ENCODE data around the gene CXADR.

The CXADR gene

GRCh38 chr21:17590430-17590829, 77.6 kb downstream of the CXADR start:
- Histone ChIP-seq H3K36me3 (ENCODE audit: control insufficient read depth, insufficient read depth, low read length) (no peaks in the 10 kb centered on the region; the same call in 1 of the 2 replicates), H3K4me3 (replicated peaks; ENCODE audit: low read depth, low read length) (no peak overlapping the region), H3K27me3 (replicated peaks; ENCODE audit: control insufficient read depth, insufficient read depth, low read length) (no peaks in the 10 kb centered on the region)
- TF ChIP-seq, protein P1, sequence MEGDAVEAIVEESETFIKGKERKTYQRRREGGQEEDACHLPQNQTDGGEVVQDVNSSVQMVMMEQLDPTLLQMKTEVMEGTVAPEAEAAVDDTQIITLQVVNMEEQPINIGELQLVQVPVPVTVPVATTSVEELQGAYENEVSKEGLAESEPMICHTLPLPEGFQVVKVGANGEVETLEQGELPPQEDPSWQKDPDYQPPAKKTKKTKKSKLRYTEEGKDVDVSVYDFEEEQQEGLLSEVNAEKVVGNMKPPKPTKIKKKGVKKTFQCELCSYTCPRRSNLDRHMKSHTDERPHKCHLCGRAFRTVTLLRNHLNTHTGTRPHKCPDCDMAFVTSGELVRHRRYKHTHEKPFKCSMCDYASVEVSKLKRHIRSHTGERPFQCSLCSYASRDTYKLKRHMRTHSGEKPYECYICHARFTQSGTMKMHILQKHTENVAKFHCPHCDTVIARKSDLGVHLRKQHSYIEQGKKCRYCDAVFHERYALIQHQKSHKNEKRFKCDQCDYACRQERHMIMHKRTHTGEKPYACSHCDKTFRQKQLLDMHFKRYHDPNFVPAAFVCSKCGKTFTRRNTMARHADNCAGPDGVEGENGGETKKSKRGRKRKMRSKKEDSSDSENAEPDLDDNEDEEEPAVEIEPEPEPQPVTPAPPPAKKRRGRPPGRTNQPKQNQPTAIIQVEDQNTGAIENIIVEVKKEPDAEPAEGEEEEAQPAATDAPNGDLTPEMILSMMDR (IDR thresholded peaks at IDR 0.05; ENCODE audit: insufficient read depth, low read length, poor library complexity, severe bottlenecking) = no peak
- DNase-seq (ENCODE audit: extremely low read depth, insufficient read length) = no peak

GRCh38 chr21:17597680-17598079, 84.8 kb downstream of the CXADR start:
- Histone ChIP-seq H3K36me3 (ENCODE audit: control insufficient read depth, insufficient read depth, low read length) (no peaks in the 10 kb centered on the region; the same call in 1 of the 2 replicates), H3K4me3 (replicated peaks; ENCODE audit: low read depth, low read length) (no peak overlapping the region), H3K27me3 (replicated peaks; ENCODE audit: control insufficient read depth, insufficient read depth, low read length) (no peaks in the 10 kb centered on the region)
- no peak for DNase-seq (ENCODE audit: extremely low read depth, insufficient read length)
- TF ChIP-seq, protein P1 (IDR thresholded peaks at IDR 0.05; ENCODE audit: insufficient read depth, low read length, poor library complexity, severe bottlenecking) = no peak

GRCh38 chr21:17598437-17598836, 85.6 kb downstream of the CXADR start:
- Histone ChIP-seq H3K4me3 (replicated peaks; ENCODE audit: low read depth, low read length) (peak overlapping the region; percentile 44), H3K36me3 (ENCODE audit: control insufficient read depth, insufficient read depth, low read length) (no peaks in the 10 kb centered on the region; the same call in 1 of the 2 replicates), H3K27me3 (replicated peaks; ENCODE audit: control insufficient read depth, insufficient read depth, low read length) (no peaks in the 10 kb centered on the region)
- peak; percentile 17 for DNase-seq (ENCODE audit: extremely low read depth, insufficient read length)
- TF ChIP-seq, protein P1 (IDR thresholded peaks at IDR 0.05; ENCODE audit: insufficient read depth, low read length, poor library complexity, severe bottlenecking) = no peak

DNA sequence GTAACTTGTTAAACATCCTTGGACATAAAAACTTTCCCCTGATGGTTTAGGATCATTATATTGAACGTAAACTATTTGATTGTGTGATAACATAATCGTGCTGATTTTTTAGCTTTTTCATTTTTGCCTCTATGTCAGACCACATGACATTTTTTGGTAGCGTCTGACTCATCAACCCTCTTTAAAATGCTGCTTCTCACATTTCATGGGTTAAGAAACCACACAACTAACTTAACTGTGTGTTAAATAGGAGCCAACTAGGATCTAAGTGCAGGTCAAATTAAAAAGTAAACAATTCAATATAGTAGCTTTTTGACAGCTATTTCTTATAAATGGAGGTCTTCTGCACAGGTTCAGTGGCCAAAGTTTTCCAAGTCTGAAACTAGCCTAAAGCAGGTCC, 90.0 kb downstream of the CXADR start:
- DNase-seq (ENCODE audit: extremely low read depth, insufficient read length) = no peak
- H3K4me3 ChIP-seq (replicated peaks; ENCODE audit: low read depth, low read length) = no peak overlapping the region
- TF ChIP-seq, protein P1 (IDR thresholded peaks at IDR 0.05; ENCODE audit: insufficient read depth, low read length, poor library complexity, severe bottlenecking) = no peak
- H3K27me3 ChIP-seq (replicated peaks; ENCODE audit: control insufficient read depth, insufficient read depth, low read length) = no peaks in the 10 kb centered on the region
- H3K36me3 ChIP-seq (ENCODE audit: control insufficient read depth, insufficient read depth, low read length) = no peaks in the 10 kb centered on the region; the same call in 1 of the 2 replicates

DNA sequence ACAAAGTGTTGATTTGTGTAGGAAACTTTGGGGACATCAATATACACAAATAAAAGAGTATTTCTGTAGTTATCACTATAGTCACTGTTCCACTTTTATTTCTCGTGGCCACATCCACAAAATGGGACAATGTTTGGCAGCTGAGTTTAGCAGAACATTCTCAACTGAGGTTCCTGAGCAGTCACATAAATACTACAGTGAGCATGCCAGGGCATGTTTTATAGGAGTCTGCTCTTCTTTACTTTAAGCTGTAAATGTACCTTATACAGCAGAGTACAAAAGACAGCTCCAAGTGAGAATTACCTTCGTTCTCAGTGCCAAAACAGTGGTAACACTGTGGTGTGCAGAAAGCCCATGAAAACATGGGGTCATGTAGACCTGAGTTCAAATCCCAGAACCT, 94.8 kb downstream of the CXADR start:
- DNase-seq (ENCODE audit: extremely low read depth, insufficient read length) = no peak
- no peaks in the 10 kb centered on the region for H3K27me3 ChIP-seq (replicated peaks; ENCODE audit: control insufficient read depth, insufficient read depth, low read length)
- peaks cover 1% of the 10 kb centered on the region; the same call in 1 of the 2 replicates for H3K36me3 ChIP-seq (ENCODE audit: control insufficient read depth, insufficient read depth, low read length)
- TF ChIP-seq, protein P1 (IDR thresholded peaks at IDR 0.05; ENCODE audit: insufficient read depth, low read length, poor library complexity, severe bottlenecking) = no peak
- H3K4me3 ChIP-seq (replicated peaks; ENCODE audit: low read depth, low read length) = no peak overlapping the region

- Histone ChIP-seq H3K4me3 (replicated peaks; ENCODE audit: low read depth, low read length) (no peak overlapping the region), H3K27me3 (replicated peaks; ENCODE audit: control insufficient read depth, insufficient read depth, low read length) (no peaks in the 10 kb centered on the region), H3K36me3 (ENCODE audit: control insufficient read depth, insufficient read depth, low read length) (0 out of 2 replicates have a peak, but pooled peaks cover 1% of the 10 kb centered on the region)
- DNase-seq (ENCODE audit: extremely low read depth, insufficient read length) = no peak
- TF ChIP-seq, protein P1 (IDR thresholded peaks at IDR 0.05; ENCODE audit: insufficient read depth, low read length, poor library complexity, severe bottlenecking) = no peak
Observed at GRCh38 chr21:17609681-17610080, 96.8 kb downstream of the CXADR start.

Measured in GM06990 (cell line).